Coronary artery (tissue), 2 donors: ENCODE results near the gene MXRA7.
"Not testable (repeated sequence)": the region's sequence is repeated elsewhere in the genome, so short reads cannot be mapped to it uniquely, and the experiment has no call there.

ENCODE experiments used
- DNase-seq: peaks from one replicate; pipeline ENCODE4 v3.0.0-alpha.2; 2017; ENCODE audit warnings: low spot score
- H3K27ac ChIP-seq, 2 donors: fragments of 200-600 bp; sonication (generic); one replicate each; pipeline ENCODE4 v1.5.1; 2016 to 2019
- H3K4me3 ChIP-seq: fragments of 200-600 bp; sonication (generic); 2 replicates; pipeline ENCODE4 v1.5.1; 2016; ENCODE audit warnings: mild to moderate bottlenecking, moderate library complexity
- CTCF ChIP-seq: fragments of 200-600 bp; sonication (generic); IDR thresholded peaks from one replicate; pipeline ENCODE4 v1.5.1; 2019; ENCODE audit warnings: antibody characterized with exemption

MXRA7 gene

GRCh38 chr17:76702941-76703637 is 7.7 kb downstream of the MXRA7 start:
- Histone ChIP-seq H3K4me3 (no peak overlapping the region), H3K27ac (peak overlapping the region in 1 of 2 donors; percentile 51)
- DNase-seq = no peak
- no peak for TF ChIP-seq CTCF

- no peak for TF ChIP-seq CTCF
- H3K4me3 ChIP-seq = no peak overlapping the region
- H3K27ac ChIP-seq = peak overlapping the region in 1 of 2 donors; percentile 92
- no peak for DNase-seq
These were observed 8.7 kb downstream of the MXRA7 start for GRCh38 chr17:76702076-76702475.

GRCh38 chr17:76701471-76701967 is 9.2 kb downstream of the MXRA7 start:
- peak overlapping the region; percentile 76 to 92 for H3K27ac ChIP-seq
- peak overlapping the region; percentile 62 for H3K4me3 ChIP-seq
- no peak for DNase-seq
- TF ChIP-seq CTCF = no peak

GRCh38 chr17:76700617-76701470 is 9.9 kb downstream of the MXRA7 start:
- no peak for DNase-seq
- no peak for TF ChIP-seq CTCF

GRCh38 chr17:76700270-76700616 is 10.5 kb downstream of the MXRA7 start:
- DNase-seq = no peak
- peak overlapping the region; percentile 62 for H3K4me3 ChIP-seq
- no peak for TF ChIP-seq CTCF
- H3K27ac ChIP-seq = peak overlapping the region; percentile 76 to 92

More at GRCh38 chr17:76700617-76701470, 9.9 kb downstream of the MXRA7 start:
- peak overlapping the region; percentile 62 for H3K4me3 ChIP-seq
- H3K27ac ChIP-seq = peak overlapping the region; percentile 76 to 92

- not testable (repeated sequence) for DNase-seq
- Histone ChIP-seq H3K4me3 (peak overlapping the region; percentile 44), H3K27ac (peak overlapping the region; percentile 67 to 92)
These were observed 12.2 kb downstream of the MXRA7 start for GRCh38 chr17:76698466-76698977.

- no peak for DNase-seq
- H3K27ac ChIP-seq = peak overlapping the region; percentile 67 to 92
- peak overlapping the region; percentile 44 for H3K4me3 ChIP-seq
- no peak for TF ChIP-seq CTCF
These were observed 12.9 kb downstream of the MXRA7 start for GRCh38 chr17:76697702-76698465.
